HEK293 (cell line): Measurements from ENCODE around the gene ZNF687.

Experiments
- MEIS1 ChIP-seq: sonication (generic); formaldehyde crosslinking; IDR thresholded peaks from 2 replicates; pipeline ENCODE4 v1.8.1; 2022; ENCODE audit warnings: missing genetic modification reagents, mild to moderate bottlenecking, borderline replicate concordance
- ZBTB1 ChIP-seq: fragments of 450-650 bp; formaldehyde crosslinking; IDR thresholded peaks from 2 replicates; pipeline ENCODE4 v1.5.1; 2016; ENCODE audit warnings: missing biosample characterization, missing genetic modification characterization
- ZBTB44 ChIP-seq: fragments of 450-650 bp; IDR thresholded peaks from 2 replicates; pipeline ENCODE4 v1.5.1; 2018; ENCODE audit warnings: missing biosample characterization, mild to moderate bottlenecking, missing genetic modification characterization
- ZFP69B ChIP-seq: fragments of 450-650 bp; formaldehyde crosslinking; IDR thresholded peaks from 2 replicates; pipeline ENCODE4 v1.5.1; 2016; ENCODE audit warnings: missing biosample characterization, missing genetic modification characterization
- ZNF2 ChIP-seq: fragments of 450-650 bp; formaldehyde crosslinking; IDR thresholded peaks from 2 replicates; pipeline ENCODE4 v1.5.1; 2016; ENCODE audit warnings: missing biosample characterization, missing genetic modification characterization
- ZNF214 ChIP-seq: fragments of 450-650 bp; formaldehyde crosslinking; IDR thresholded peaks from 2 replicates; pipeline ENCODE4 v1.5.1; 2017; ENCODE audit warnings: missing biosample characterization, mild to moderate bottlenecking, missing genetic modification characterization, borderline replicate concordance
- ZNF248 ChIP-seq: fragments of 450-650 bp; formaldehyde crosslinking; IDR thresholded peaks from 2 replicates; pipeline ENCODE4 v1.5.1; 2017; ENCODE audit warnings: missing biosample characterization, missing genetic modification characterization
- ZNF274 ChIP-seq, 2 experiments: fragments of 200-500 bp in 1 of 2; fragments of 450-650 bp in 1 of 2; sonication (Bioruptor generic) in 1 of 2; formaldehyde crosslinking in 1 of 2; IDR thresholded peaks; 2 replicates each; pipeline versions ENCODE4 v1.5.1 to v1.6.1; 2014 to 2016; ENCODE audit warnings: borderline replicate concordance in 1 of 2, inconsistent platforms in 1 of 2, low read length in 1 of 2, missing biosample characterization in 1 of 2, missing genetic modification characterization in 1 of 2
- ZNF280D ChIP-seq: fragments of 450-650 bp; formaldehyde crosslinking; IDR thresholded peaks from 2 replicates; pipeline ENCODE4 v1.5.1; 2016; ENCODE audit warnings: missing biosample characterization, missing genetic modification characterization
- ZNF311 ChIP-seq: fragments of 450-650 bp; formaldehyde crosslinking; IDR thresholded peaks from 2 replicates; pipeline ENCODE4 v1.5.1; 2017; ENCODE audit warnings: missing biosample characterization, missing genetic modification characterization, borderline replicate concordance
- ZNF324 ChIP-seq: fragments of 450-650 bp; formaldehyde crosslinking; IDR thresholded peaks from 2 replicates; pipeline ENCODE4 v1.5.1; 2016; ENCODE audit warnings: missing biosample characterization, missing genetic modification characterization
- ZNF350 ChIP-seq: fragments of 450-650 bp; formaldehyde crosslinking; IDR thresholded peaks from 2 replicates; pipeline ENCODE4 v1.5.0; 2017; ENCODE audit warnings: missing biosample characterization, mild to moderate bottlenecking, missing genetic modification characterization
- ZNF391 ChIP-seq: fragments of 450-650 bp; formaldehyde crosslinking; IDR thresholded peaks from 2 replicates; pipeline ENCODE4 v1.5.1; 2016; ENCODE audit warnings: low read depth, missing biosample characterization, missing genetic modification characterization, borderline replicate concordance
- ZNF433 ChIP-seq: fragments of 450-650 bp; formaldehyde crosslinking; IDR thresholded peaks from 2 replicates; pipeline ENCODE4 v1.5.1; 2016; ENCODE audit warnings: missing biosample characterization, missing genetic modification characterization, low read depth
- ZNF529 ChIP-seq: fragments of 450-650 bp; formaldehyde crosslinking; IDR thresholded peaks from 2 replicates; pipeline ENCODE4 v1.5.1; 2017; ENCODE audit warnings: missing genetic modification characterization, missing biosample characterization; ENCODE audit not compliant: insufficient replicate concordance
- ZNF670 ChIP-seq: fragments of 450-650 bp; formaldehyde crosslinking; IDR thresholded peaks from 2 replicates; pipeline ENCODE4 v1.5.1; 2016; ENCODE audit warnings: missing biosample characterization, missing genetic modification characterization, low read depth
- ZNF701 ChIP-seq: fragments of 450-650 bp; formaldehyde crosslinking; IDR thresholded peaks from 2 replicates; pipeline ENCODE4 v1.5.1; 2016; ENCODE audit warnings: missing biosample characterization, missing genetic modification characterization
- ZNF791 ChIP-seq: fragments of 450-650 bp; formaldehyde crosslinking; IDR thresholded peaks from 2 replicates; pipeline ENCODE4 v1.5.1; 2016; ENCODE audit warnings: missing biosample characterization, missing genetic modification characterization
- ZSCAN30 ChIP-seq: fragments of 450-650 bp; IDR thresholded peaks from 2 replicates; pipeline ENCODE4 v1.5.1; 2018; ENCODE audit warnings: missing biosample characterization, mild to moderate bottlenecking, missing genetic modification characterization, moderate library complexity
- ZXDB ChIP-seq: fragments of 450-650 bp; formaldehyde crosslinking; IDR thresholded peaks from 2 replicates; pipeline ENCODE4 v1.5.1; 2016; ENCODE audit warnings: missing biosample characterization, missing genetic modification characterization
- TF ChIP-seq, protein P1 (sequence below): fragments of 450-650 bp; formaldehyde crosslinking; IDR thresholded peaks from 2 replicates; pipeline ENCODE4 v1.5.1; 2016; ENCODE audit warnings: missing biosample characterization, missing genetic modification characterization, borderline replicate concordance
- TF ChIP-seq, protein P2 (sequence below): fragments of 450-650 bp; formaldehyde crosslinking; IDR thresholded peaks from 2 replicates; pipeline ENCODE4; 2016; ENCODE audit warnings: missing biosample characterization, missing genetic modification characterization
- TF ChIP-seq, protein P3 (sequence below): fragments of 450-650 bp; formaldehyde crosslinking; IDR thresholded peaks from 2 replicates; pipeline ENCODE4 v1.5.1; 2016; ENCODE audit warnings: missing biosample characterization, missing genetic modification characterization
- TF ChIP-seq, protein P4 (sequence below): fragments of 450-650 bp; formaldehyde crosslinking; IDR thresholded peaks from 2 replicates; pipeline ENCODE4 v1.5.1; 2016; ENCODE audit warnings: missing biosample characterization, missing genetic modification characterization

Gene ZNF687

GRCh38 chr1:151254217-151255213 is 27.6 kb upstream of the ZNF687 start, which contains the start of gene PSMD4 (continued):
- TF ChIP-seq, protein P1, sequence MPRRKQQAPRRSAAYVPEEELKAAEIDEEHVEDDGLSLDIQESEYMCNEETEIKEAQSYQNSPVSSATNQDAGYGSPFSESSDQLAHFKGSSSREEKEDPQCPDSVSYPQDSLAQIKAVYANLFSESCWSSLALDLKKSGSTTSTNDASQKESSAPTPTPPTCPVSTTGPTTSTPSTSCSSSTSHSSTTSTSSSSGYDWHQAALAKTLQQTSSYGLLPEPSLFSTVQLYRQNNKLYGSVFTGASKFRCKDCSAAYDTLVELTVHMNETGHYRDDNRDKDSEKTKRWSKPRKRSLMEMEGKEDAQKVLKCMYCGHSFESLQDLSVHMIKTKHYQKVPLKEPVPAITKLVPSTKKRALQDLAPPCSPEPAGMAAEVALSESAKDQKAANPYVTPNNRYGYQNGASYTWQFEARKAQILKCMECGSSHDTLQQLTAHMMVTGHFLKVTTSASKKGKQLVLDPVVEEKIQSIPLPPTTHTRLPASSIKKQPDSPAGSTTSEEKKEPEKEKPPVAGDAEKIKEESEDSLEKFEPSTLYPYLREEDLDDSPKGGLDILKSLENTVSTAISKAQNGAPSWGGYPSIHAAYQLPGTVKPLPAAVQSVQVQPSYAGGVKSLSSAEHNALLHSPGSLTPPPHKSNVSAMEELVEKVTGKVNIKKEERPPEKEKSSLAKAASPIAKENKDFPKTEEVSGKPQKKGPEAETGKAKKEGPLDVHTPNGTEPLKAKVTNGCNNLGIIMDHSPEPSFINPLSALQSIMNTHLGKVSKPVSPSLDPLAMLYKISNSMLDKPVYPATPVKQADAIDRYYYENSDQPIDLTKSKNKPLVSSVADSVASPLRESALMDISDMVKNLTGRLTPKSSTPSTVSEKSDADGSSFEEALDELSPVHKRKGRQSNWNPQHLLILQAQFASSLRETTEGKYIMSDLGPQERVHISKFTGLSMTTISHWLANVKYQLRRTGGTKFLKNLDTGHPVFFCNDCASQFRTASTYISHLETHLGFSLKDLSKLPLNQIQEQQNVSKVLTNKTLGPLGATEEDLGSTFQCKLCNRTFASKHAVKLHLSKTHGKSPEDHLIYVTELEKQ (tag by site-specific recombination): no peak
- peak; percentile 74 for TF ChIP-seq ZXDB (tag by site-specific recombination)
- TF ChIP-seq ZNF670 (tag by site-specific recombination): no peak
- TF ChIP-seq ZBTB44 (tag by site-specific recombination): no peak
- TF ChIP-seq ZNF280D (tag by site-specific recombination): peak; percentile 79; the same call in 1 of the 2 replicates
- no peak for TF ChIP-seq ZNF433 (tag by site-specific recombination)
- TF ChIP-seq ZNF274 (IDR thresholded peaks at IDR 0.05; ENCODE audit: low read length): no peak
- no peak for TF ChIP-seq ZNF274 (tag by site-specific recombination; IDR thresholded peaks at IDR 0.05; ENCODE audit: borderline replicate concordance)
- no peak for TF ChIP-seq ZNF529 (tag by site-specific recombination)
- no peak for TF ChIP-seq ZNF214 (tag by site-specific recombination)
- no peak for TF ChIP-seq ZBTB1 (tag by site-specific recombination)
- TF ChIP-seq, protein P2, sequence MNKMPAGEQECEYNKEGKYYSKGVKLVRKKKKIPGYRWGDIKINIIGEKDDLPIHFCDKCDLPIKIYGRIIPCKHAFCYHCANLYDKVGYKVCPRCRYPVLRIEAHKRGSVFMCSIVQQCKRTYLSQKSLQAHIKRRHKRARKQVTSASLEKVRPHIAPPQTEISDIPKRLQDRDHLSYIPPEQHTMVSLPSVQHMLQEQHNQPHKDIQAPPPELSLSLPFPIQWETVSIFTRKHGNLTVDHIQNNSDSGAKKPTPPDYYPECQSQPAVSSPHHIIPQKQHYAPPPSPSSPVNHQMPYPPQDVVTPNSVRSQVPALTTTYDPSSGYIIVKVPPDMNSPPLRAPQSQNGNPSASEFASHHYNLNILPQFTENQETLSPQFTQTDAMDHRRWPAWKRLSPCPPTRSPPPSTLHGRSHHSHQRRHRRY (tag by site-specific recombination): no peak
- no peak for TF ChIP-seq ZNF324 (tag by site-specific recombination)
- no peak for TF ChIP-seq ZFP69B
- TF ChIP-seq ZNF248 (tag by site-specific recombination): no peak
- no peak for TF ChIP-seq ZNF791 (tag by site-specific recombination)
- no peak; the same call in none of the 2 replicates for TF ChIP-seq ZNF2 (tag by site-specific recombination)
- no peak for TF ChIP-seq ZNF311 (tag by site-specific recombination)
- no peak for TF ChIP-seq MEIS1 (CRISPR knock-in tag)
- TF ChIP-seq ZNF350 (tag by site-specific recombination): no peak
- TF ChIP-seq ZNF391: peak; percentile 75; the same call in 1 of the 2 replicates
- TF ChIP-seq, protein P3, sequence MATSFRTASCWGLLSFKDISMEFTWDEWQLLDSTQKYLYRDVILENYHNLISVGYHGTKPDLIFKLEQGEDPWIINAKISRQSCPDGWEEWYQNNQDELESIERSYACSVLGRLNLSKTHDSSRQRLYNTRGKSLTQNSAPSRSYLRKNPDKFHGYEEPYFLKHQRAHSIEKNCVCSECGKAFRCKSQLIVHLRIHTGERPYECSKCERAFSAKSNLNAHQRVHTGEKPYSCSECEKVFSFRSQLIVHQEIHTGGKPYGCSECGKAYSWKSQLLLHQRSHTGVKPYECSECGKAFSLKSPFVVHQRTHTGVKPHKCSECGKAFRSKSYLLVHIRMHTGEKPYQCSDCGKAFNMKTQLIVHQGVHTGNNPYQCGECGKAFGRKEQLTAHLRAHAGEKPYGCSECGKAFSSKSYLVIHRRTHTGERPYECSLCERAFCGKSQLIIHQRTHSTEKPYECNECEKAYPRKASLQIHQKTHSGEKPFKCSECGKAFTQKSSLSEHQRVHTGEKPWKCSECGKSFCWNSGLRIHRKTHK: no peak
- TF ChIP-seq ZNF701 (tag by site-specific recombination): no peak
- no peak for TF ChIP-seq ZSCAN30 (tag by site-specific recombination)
- TF ChIP-seq, protein P4, sequence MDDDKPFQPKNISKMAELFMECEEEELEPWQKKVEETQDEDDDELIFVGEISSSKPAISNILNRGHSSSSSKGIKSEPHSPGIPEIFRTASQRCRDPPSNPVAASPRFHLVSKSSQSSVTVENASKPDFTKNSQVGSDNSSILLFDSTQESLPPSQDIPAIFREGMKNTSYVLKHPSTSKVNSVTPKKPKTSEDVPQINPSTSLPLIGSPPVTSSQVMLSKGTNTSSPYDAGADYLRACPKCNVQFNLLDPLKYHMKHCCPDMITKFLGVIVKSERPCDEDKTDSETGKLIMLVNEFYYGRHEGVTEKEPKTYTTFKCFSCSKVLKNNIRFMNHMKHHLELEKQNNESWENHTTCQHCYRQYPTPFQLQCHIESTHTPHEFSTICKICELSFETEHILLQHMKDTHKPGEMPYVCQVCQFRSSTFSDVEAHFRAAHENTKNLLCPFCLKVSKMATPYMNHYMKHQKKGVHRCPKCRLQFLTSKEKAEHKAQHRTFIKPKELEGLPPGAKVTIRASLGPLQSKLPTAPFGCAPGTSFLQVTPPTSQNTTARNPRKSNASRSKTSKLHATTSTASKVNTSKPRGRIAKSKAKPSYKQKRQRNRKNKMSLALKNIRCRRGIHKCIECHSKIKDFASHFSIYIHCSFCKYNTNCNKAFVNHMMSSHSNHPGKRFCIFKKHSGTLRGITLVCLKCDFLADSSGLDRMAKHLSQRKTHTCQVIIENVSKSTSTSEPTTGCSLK (tag by site-specific recombination): no peak
